Stomach (tissue), 9 donors: Measurements from ENCODE around the gene SERPING1. TPM values are rescaled to one million over a fixed set of nuclear protein-coding genes. Genes with fewer than 3 reads are reported as not detected.

Experiments used
- DNase-seq, 2 donors: peaks; one replicate each; pipeline versions ENCODE4 v3.0.0 to v3.0.0-alpha.2; 2013 to 2019
- H3K27ac ChIP-seq, 5 donors: fragments of 200-600 bp in 4 of 5; sonication (generic) in 4 of 5; one replicate each; pipeline ENCODE4 v1.5.1; 2013 to 2019; ENCODE audit warnings: mild to moderate bottlenecking in 1 of 5, moderate library complexity in 1 of 5
- H3K27me3 ChIP-seq, 3 donors: fragments of 200-600 bp; sonication (generic); one replicate each; pipeline ENCODE4 v1.5.1; 2017 to 2019; ENCODE audit warnings: mixed run types in 1 of 3
- H3K36me3 ChIP-seq, 4 donors: fragments of 200-600 bp; sonication (generic); 1 replicate in 3 of 4; 2 replicates in 1 of 4; pipeline ENCODE4 v1.5.1; 2016 to 2019
- H3K4me1 ChIP-seq, 4 donors: fragments of 200-600 bp; sonication (generic); one replicate each; pipeline ENCODE4 v1.5.1; 2016 to 2019
- H3K4me3 ChIP-seq, 4 donors: fragments of 200-600 bp; sonication (generic) in 3 of 4; one replicate each; pipeline ENCODE4 v1.5.1; 2016 to 2019; ENCODE audit warnings: mild to moderate bottlenecking in 1 of 4
- H3K9me3 ChIP-seq, 4 donors: fragments of 200-600 bp; sonication (generic); one replicate each; pipeline ENCODE4 v1.5.1; 2016 to 2019
- CTCF ChIP-seq, 7 experiments: fragments of 450-650 bp in 4 of 7; fragments of 200-600 bp in 3 of 7; sonication (generic) in 3 of 7; IDR thresholded peaks; one replicate each; pipeline ENCODE4 v1.5.1; 2016 to 2019; ENCODE audit warnings: antibody characterized with exemption in 7 of 7, control low read depth in 2 of 7, mild to moderate bottlenecking in 1 of 7
- EP300 ChIP-seq: sonication (generic); formaldehyde crosslinking; IDR thresholded peaks from one replicate; pipeline ENCODE4 v1.6.1; 2017; ENCODE audit warnings: antibody characterized with exemption
- POLR2A ChIP-seq, 4 donors: fragments of 450-650 bp; IDR thresholded peaks; one replicate each; pipeline ENCODE4 v1.6.1; 2016; ENCODE audit warnings: antibody characterized with exemption in 4 of 4, control low read depth in 2 of 4, mild to moderate bottlenecking in 1 of 4, moderate library complexity in 1 of 4
- POLR2AphosphoS5 ChIP-seq, 3 donors: sonication (generic); formaldehyde crosslinking; IDR thresholded peaks; one replicate each; pipeline ENCODE4 v1.6.1; 2016; ENCODE audit warnings: antibody characterized with exemption in 3 of 3
- WGBS, 5 donors: extraction: QIAGEN DNeasy Blood & Tissue Kit in 3 of 5; methylation state at CpG; one replicate each; pipeline versions ENCODE4 v1.1.5 to v1.1.7; 2013 to 2018; 5-methylcytosine and 5-hydroxymethylcytosine counted together
- intact Hi-C: fragments of 100-400 bp; cut with DNase I; formaldehyde crosslinking; loops from one replicate; pipeline ENCODE4 v1.15.1; 2023; ENCODE audit warnings: low total_unique reads
- polyA plus RNA-seq, 3 donors: library from polyadenylated mRNA; stranded (reverse); fragments of 200-250 nt; gene quantifications; one replicate each; pipeline ENCODE4 v1.2.3, GENCODE V29; 2013
- small RNA-seq, 4 donors: library from RNA; depleted of rRNA; stranded (forward); fragments of <200 nt; gene quantifications; one replicate each; pipeline ENCODE3, GENCODE V24; 2016
- total RNA-seq, 5 donors: library from RNA; depleted of rRNA; stranded (reverse); fragments of >200 nt; gene quantifications; one replicate each; pipeline versions ENCODE4 v1.1.0 to v1.2.3, GENCODE V29; 2014 to 2016
- donor health status: healthy with polysubstance abuse.
- donor health status: Bipolar disorder and iron deficiency.
- donor health status: healthy.

Gene SERPING1
- total and polyA plus RNA-seq, 8 donors, result 17.4 to 247 (median 133) TPM

DNA sequence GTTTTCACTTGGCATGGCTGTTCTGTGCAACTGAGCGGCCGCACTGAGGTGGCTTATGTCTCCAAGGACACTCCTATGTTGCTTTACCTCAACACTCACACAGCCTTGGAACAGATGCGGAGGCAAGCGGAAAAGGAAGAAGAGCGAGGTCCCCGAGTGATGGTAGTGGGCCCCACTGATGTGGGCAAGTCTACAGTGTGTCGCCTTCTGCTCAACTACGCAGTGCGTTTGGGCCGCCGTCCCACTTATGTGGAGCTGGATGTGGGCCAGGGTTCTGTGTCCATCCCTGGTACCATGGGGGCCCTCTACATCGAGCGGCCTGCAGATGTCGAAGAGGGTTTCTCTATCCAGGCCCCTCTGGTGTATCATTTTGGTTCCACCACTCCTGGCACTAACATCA is 62.2 kb downstream of the SERPING1 start:
- Histone ChIP-seq H3K4me1 (peaks cover 11 to 41% (median 30%) of the 10 kb centered on the region in 4 donors), H3K4me3 (no peak overlapping the region), H3K27ac (no peak overlapping the region), H3K27me3 (no peaks in the 10 kb centered on the region), H3K36me3 (peaks cover 27 to 43% (median 42%) of the 10 kb centered on the region in 4 donors), H3K9me3 (no peaks in the 10 kb centered on the region)
- no peak for TF ChIP-seq CTCF (IDR thresholded peaks at IDR 0.05)
- TF ChIP-seq EP300, result no peak
- TF ChIP-seq POLR2A (IDR thresholded peaks at IDR 0.05), result no peak
- no peak for TF ChIP-seq POLR2AphosphoS5 (IDR thresholded peaks at IDR 0.05)
- WGBS, 5 donors, result 90 to 98% (median 96%) methylated on average over 12 to 14 of the region's 14 CpGs
- DNase-seq, result no peak
- intact Hi-C loops, result no loop called here

DNA sequence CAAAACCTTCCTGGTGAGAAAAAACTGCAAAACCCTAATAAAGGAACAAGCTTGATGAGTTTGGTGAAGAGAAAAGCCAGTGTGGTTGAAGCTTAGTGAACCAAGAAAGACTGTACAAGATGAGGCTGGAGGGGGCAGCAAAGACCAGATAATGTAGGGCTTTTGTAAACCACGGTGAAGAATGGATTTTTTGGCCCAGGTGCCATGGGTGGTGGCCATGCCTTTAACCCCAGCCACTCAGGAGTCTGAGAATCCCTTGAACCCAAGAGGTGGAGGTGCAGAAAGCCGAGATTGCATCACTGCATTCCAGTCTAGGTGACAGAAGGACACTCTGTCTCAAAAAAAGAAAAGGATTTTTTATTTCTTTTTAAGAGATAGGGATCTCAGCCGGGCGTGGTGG is 65.4 kb downstream of the SERPING1 start:
- Histone ChIP-seq H3K9me3 (no peaks in the 10 kb centered on the region), H3K27me3 (no peaks in the 10 kb centered on the region), H3K36me3 (peaks cover 27 to 43% (median 42%) of the 10 kb centered on the region in 4 donors), H3K4me1 (peaks cover 7 to 42% (median 33%) of the 10 kb centered on the region in 4 donors), H3K4me3 (no peak overlapping the region), H3K27ac (no peak overlapping the region)
- no peak for TF ChIP-seq EP300
- TF ChIP-seq POLR2AphosphoS5 (IDR thresholded peaks at IDR 0.05), result no peak
- TF ChIP-seq POLR2A (IDR thresholded peaks at IDR 0.05), result no peak
- TF ChIP-seq CTCF (IDR thresholded peaks at IDR 0.05), result no peak
- intact Hi-C loops, result no loop called here
- WGBS, 5 donors, result 61 to 71% (median 69%) methylated on average over 4 of the region's 4 CpGs
- DNase-seq, result no peak

GRCh38 chr11:57663975-57664374 is 66.5 kb downstream of the SERPING1 start:
- Histone ChIP-seq H3K27ac (no peak overlapping the region), H3K27me3 (no peaks in the 10 kb centered on the region), H3K9me3 (no peaks in the 10 kb centered on the region), H3K4me1 (peaks cover 3 to 33% (median 26%) of the 10 kb centered on the region in 4 donors), H3K36me3 (peaks cover 27 to 42% (median 41%) of the 10 kb centered on the region in 4 donors), H3K4me3 (no peak overlapping the region)
- 78 to 86% (median 81%) methylated on average over 9 of the region's 9 CpGs for WGBS, 5 donors
- no peak for DNase-seq
- TF ChIP-seq POLR2AphosphoS5 (IDR thresholded peaks at IDR 0.05) (no peak), CTCF (IDR thresholded peaks at IDR 0.05) (no peak)
- intact Hi-C loops, result no loop called here

Small RNA genes within 50 kb of the gene (small RNA-seq; reads per million reads assigned to genes)
- gene MIR130A, result 587 to 846 (median 689) reads per million in 4 donors

Other genes with a start within 250 kb of the SERPING1 start
- not detected for gene PRG3, start 216.5 kb upstream of the SERPING1 start, total RNA-seq
- not detected for gene PRG3, start 216.5 kb upstream of the SERPING1 start, polyA plus RNA-seq
- gene PRG2, start 207.0 kb upstream of the SERPING1 start, total RNA-seq, result under 1 TPM in 1 of 5 donors, not detected in 4; 0.73 TPM
- under 1 TPM in 1 of 3 donors, not detected in 2; 0.25 TPM for gene PRG2, start 207.0 kb upstream of the SERPING1 start, polyA plus RNA-seq
- 10 to 100 TPM in 3 of 5 donors, 1 to 10 TPM in 2; 1.2 to 81.7 (median 10.5) TPM for gene SLC43A3, start 170.6 kb upstream of the SERPING1 start, total RNA-seq
- gene SLC43A3, start 170.6 kb upstream of the SERPING1 start, polyA plus RNA-seq, result 10 to 100 TPM; 10.2 to 22.8 (median 15.0) TPM
- gene RTN4RL2, start 137.2 kb upstream of the SERPING1 start, total RNA-seq, result 1 to 10 TPM in 2 of 5 donors, not detected in 3; 3.9 to 8.1 TPM
- gene RTN4RL2, start 137.2 kb upstream of the SERPING1 start, polyA plus RNA-seq, result under 1 TPM; 0.75 to 0.78 (median 0.76) TPM
- 10 to 100 TPM; 10.5 to 38.4 (median 18.5) TPM for gene SLC43A1, start 82.0 kb upstream of the SERPING1 start, total RNA-seq
- gene SLC43A1, start 82.0 kb upstream of the SERPING1 start, polyA plus RNA-seq, result 10 to 100 TPM; 16.0 to 24.6 (median 19.7) TPM
- gene TIMM10, start 66.9 kb upstream of the SERPING1 start, total RNA-seq, result 10 to 100 TPM in 3 of 5 donors, 1 to 10 TPM in 2; 1.7 to 51.3 (median 31.3) TPM
- gene TIMM10, start 66.9 kb upstream of the SERPING1 start, polyA plus RNA-seq, result 10 to 100 TPM; 66.7 to 79.6 (median 73.7) TPM
- gene SMTNL1, start 60.1 kb upstream of the SERPING1 start, total RNA-seq, result not detected
- gene SMTNL1, start 60.1 kb upstream of the SERPING1 start, polyA plus RNA-seq, result not detected
- gene UBE2L6, start 30.0 kb upstream of the SERPING1 start, total RNA-seq, result 10 to 100 TPM in 4 of 5 donors, 1 to 10 TPM in 1; 2.2 to 57.8 (median 21.3) TPM
- gene UBE2L6, start 30.0 kb upstream of the SERPING1 start, polyA plus RNA-seq, result 10 to 100 TPM; 47.3 to 73.0 (median 71.4) TPM
- 1 to 10 TPM in 1 of 5 donors, under 1 TPM in 1, not detected in 3; 0.29 to 1.5 TPM for gene YPEL4, start 52.2 kb downstream of the SERPING1 start, total RNA-seq
- 1 to 10 TPM in 1 of 3 donors, under 1 TPM in 2; 0.62 to 3.2 (median 0.68) TPM for gene YPEL4, start 52.2 kb downstream of the SERPING1 start, polyA plus RNA-seq
- 10 to 100 TPM in 3 of 5 donors, 1 to 10 TPM in 1, not detected in 1; 2.7 to 14.0 (median 11.2) TPM for gene CLP1, start 60.1 kb downstream of the SERPING1 start, total RNA-seq
- gene CLP1, start 60.1 kb downstream of the SERPING1 start, polyA plus RNA-seq, result 10 to 100 TPM in 1 of 3 donors, 1 to 10 TPM in 2; 7.1 to 14.7 (median 9.2) TPM
- gene ZDHHC5, start 70.4 kb downstream of the SERPING1 start, total RNA-seq, result 10 to 100 TPM; 21.0 to 72.8 (median 39.8) TPM
- 10 to 100 TPM; 11.2 to 21.9 (median 14.3) TPM for gene ZDHHC5, start 70.4 kb downstream of the SERPING1 start, polyA plus RNA-seq
- 10 to 100 TPM in 3 of 5 donors, 1 to 10 TPM in 1, not detected in 1; 4.4 to 31.7 (median 18.8) TPM for gene MED19, start 114.5 kb downstream of the SERPING1 start, total RNA-seq
- 10 to 100 TPM; 14.2 to 23.2 (median 16.8) TPM for gene MED19, start 114.5 kb downstream of the SERPING1 start, polyA plus RNA-seq
- 10 to 100 TPM; 20.1 to 72.3 (median 38.1) TPM for gene TMX2, start 114.9 kb downstream of the SERPING1 start, total RNA-seq
- 10 to 100 TPM; 34.5 to 57.6 (median 35.2) TPM for gene TMX2, start 114.9 kb downstream of the SERPING1 start, polyA plus RNA-seq
- 100 to 1,000 TPM in 4 of 5 donors, 10 to 100 TPM in 1; 33.8 to 234 (median 152) TPM for gene SELENOH, start 143.8 kb downstream of the SERPING1 start, total RNA-seq
- gene SELENOH, start 143.8 kb downstream of the SERPING1 start, polyA plus RNA-seq, result 100 to 1,000 TPM; 158 to 194 (median 183) TPM
- not detected for gene BTBD18, start 154.1 kb downstream of the SERPING1 start, total RNA-seq
- gene BTBD18, start 154.1 kb downstream of the SERPING1 start, polyA plus RNA-seq, result not detected
- gene CTNND1, start 164.1 kb downstream of the SERPING1 start, total RNA-seq, result 100 to 1,000 TPM; 110 to 447 (median 215) TPM
- 10 to 100 TPM; 45.1 to 98.5 (median 61.3) TPM for gene CTNND1, start 164.1 kb downstream of the SERPING1 start, polyA plus RNA-seq